HPDE6-E6E7 (cell line): Measurements from ENCODE around the gene WNK4.

Experiments
- DNase-seq: peaks from one replicate; pipeline ENCODE4 v3.0.0; 2011; ENCODE audit warnings: missing footprints; ENCODE audit errors: extremely low spot score

Gene WNK4

DNA sequence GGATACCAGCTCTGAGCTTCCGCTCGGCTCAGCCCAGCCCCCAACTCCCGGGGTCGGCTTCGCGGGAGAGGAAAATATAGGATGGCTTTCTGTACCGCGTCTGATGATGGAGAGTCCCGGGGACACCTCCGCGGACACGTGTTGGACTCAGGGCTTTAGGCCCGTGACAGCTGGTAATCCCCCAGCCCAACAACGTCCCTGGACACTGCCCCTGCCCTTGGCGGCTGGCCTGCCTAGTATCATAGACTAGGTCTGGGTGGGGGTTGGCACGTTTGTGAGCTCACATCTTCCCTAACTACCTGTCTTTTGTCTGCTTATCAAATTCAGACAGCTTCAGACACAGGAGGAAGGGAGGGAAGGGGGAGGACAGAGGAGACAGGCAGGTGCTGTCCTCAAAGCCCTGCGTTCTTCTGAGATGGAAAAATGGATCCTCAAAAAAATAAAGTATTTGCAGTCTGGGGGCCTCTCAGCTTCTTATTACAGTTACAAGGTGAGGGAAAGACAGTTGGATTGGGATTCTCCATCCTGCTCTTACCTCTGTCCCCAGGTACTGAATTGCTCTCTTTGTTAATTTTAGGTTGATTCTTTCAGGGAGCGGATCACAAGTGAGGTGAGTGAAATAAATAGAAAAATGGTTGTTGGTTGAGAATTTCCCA lies 53.5 kb downstream of the WNK4 start:
- DNase-seq = no peak

DNA sequence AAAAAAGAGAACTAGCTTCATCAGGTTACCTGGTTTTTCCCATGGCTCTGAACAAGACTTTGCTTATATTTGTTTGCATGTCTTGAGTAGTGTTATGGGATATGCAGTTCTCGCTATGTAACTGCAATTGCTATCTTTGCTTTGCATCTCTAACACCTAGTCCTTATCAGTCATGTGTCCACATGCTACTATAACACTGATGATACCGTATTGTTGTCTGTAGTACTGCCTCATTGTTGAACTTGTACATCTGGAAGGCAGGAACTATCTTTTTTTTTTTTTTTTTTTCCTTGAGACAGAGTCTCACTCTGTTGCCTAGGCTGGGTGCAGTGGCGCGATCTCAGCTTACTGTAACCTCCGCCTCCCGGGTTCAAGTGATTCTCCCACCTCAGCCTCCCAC lies 55.3 kb downstream of the WNK4 start:
- DNase-seq = no peak

DNA sequence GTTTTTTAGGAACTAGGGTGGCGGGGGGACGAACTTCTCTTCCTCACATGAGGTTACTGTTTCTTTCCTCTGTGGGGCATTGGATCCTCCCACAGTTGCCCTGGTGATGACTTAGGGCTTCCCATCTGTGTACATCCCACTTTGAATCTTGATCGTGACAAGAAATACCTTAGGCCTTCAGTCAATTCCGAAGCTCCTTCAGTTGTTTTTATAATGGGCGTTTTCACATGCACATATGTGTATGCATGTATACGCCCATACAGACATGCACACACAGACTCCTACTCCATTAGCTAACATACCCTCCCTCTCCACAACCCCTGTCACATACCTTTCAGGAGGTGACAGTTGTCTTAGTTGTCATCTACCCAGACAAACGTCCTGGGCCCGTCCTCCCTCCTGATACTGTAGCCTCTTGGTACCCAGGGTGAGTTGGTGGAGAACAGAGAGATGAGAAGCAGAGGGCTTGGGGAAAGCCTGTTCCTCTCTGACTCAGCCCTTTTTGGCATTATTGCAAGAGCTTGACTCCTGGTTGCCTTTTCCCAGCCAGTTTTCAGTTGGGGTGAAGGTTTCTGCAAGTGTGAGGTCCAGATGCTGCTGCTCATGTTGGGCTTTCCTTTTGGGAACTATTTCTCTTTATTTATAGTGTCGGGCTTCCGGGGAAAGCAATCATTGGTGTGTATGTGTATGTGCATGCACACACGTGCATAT lies 61.7 kb downstream of the WNK4 start:
- no peak for DNase-seq

GRCh38 chr17:42843358-42843934 lies 63.0 kb downstream of the WNK4 start:
- peak; percentile 74 for DNase-seq

- no peak for DNase-seq
Measured at GRCh38 chr17:42844271-42844670, 63.9 kb downstream of the WNK4 start, which contains the start of gene AOC2. AOC2 (plus strand) TSS chr17:42844580; CDS start chr17:42844627, 47 bp downstream.

GRCh38 chr17:42844761-42845555 lies 64.5 kb downstream of the WNK4 start:
- DNase-seq = no peak

DNA sequence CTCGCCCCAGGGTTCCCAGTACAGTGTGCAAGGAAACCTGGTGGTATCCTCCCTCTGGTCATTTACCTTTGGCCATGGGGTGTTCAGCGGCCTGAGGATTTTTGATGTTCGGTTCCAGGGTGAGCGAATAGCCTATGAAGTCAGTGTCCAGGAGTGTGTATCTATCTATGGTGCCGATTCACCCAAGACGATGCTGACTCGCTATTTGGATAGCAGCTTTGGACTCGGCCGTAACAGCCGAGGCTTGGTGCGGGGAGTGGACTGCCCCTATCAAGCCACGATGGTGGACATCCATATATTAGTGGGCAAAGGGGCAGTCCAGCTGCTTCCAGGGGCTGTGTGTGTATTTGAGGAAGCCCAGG lies 65.1 kb downstream of the WNK4 start:
- no peak for DNase-seq

GRCh38 chr17:42845918-42846593 lies 65.6 kb downstream of the WNK4 start:
- DNase-seq = no peak
